HCT116 (cell line): Measurements from ENCODE around the gene VWC2L. TPM values are rescaled to one million over a fixed set of nuclear protein-coding genes. Genes with fewer than 3 reads are reported as not detected.

Experiments used
- ATAC-seq: fragments of 200-7000 bp; cut with Tn5 transposase; 2 replicates; pipeline ENCODE4 v1.9.1; 2020; ENCODE audit warnings: mild to moderate bottlenecking, moderate library complexity
- BruUV-seq: library from RNA; stranded (reverse); fragments of 400-500 nt; replicated peaks from 2 replicates; lab custom pipeline; 2021; lab: Mats Ljungman, UMichigan
- CTCF ChIA-PET: fragments of 300-600 bp; sonication (Branson Sonifier 250); formaldehyde crosslinking; loops from one replicate; lab custom pipeline; 2021; ENCODE audit warnings: antibody characterized with exemption; lab: Charles Lee
- POLR2A ChIA-PET: fragments of 300-600, 350-600 bp; sonication (Branson Sonifier 250); formaldehyde crosslinking; loops from one replicate; lab custom pipeline; 2021; ENCODE audit warnings: antibody characterized with exemption; lab: Charles Lee
- RAD21 ChIA-PET, 2 experiments: fragments of 300-600 bp; sonication (Branson Sonifier 250); formaldehyde crosslinking; loops; one replicate each; lab custom pipeline; 2023; ENCODE audit warnings: low total read pairs in 2 of 2; ENCODE audit not compliant: uncharacterized antibody in 2 of 2, unreplicated experiment in 2 of 2, low non-redundant PET in 1 of 2; lab: Charles Lee
- DNase-seq: peaks from one replicate; pipeline ENCODE4 v3.0.0-alpha.2; 2010; ENCODE audit warnings: low read depth, low spot score
- H2AFZ ChIP-seq: fragments of 200-600 bp; shearing (Covaris generic), sonication (generic); 2 replicates; pipeline ENCODE4 v1.6.1; 2017; ENCODE audit warnings: low read depth, mixed run types, mixed read lengths, antibody characterized with exemption, low read length; ENCODE audit not compliant: poor library complexity, severe bottlenecking
- H3K27ac ChIP-seq: 2 replicates; pipeline ENCODE4 v1.5.1; 2012; ENCODE audit warnings: low read depth, low read length
- H3K27me3 ChIP-seq: fragments of 200-600 bp; sonication (generic); 2 replicates; pipeline ENCODE4 v1.6.1; 2016; ENCODE audit warnings: mixed run types, low read length, mixed read lengths; ENCODE audit not compliant: insufficient read depth
- H3K36me3 ChIP-seq, 2 experiments: fragments of 200-500 bp in 1 of 2; fragments of 200-600 bp in 1 of 2; sonication (Bioruptor generic) in 1 of 2; sonication (generic) in 1 of 2; 2 replicates each; pipeline versions ENCODE4 v1.5.1 to v1.6.1; 2014 to 2016; ENCODE audit warnings: low read length in 2 of 2, inconsistent platforms in 1 of 2, mixed read lengths in 1 of 2, mixed run types in 1 of 2; ENCODE audit not compliant: insufficient read depth in 2 of 2, control insufficient read depth in 1 of 2
- H3K4me1 ChIP-seq, 2 experiments: fragments of 200-600 bp in 1 of 2; sonication (generic) in 1 of 2; 2 replicates each; pipeline versions ENCODE4 v1.5.1 to v1.6.1; 2012 to 2017; ENCODE audit warnings: low read length in 2 of 2, inconsistent platforms in 1 of 2, mild to moderate bottlenecking in 1 of 2, mixed read lengths in 1 of 2, mixed run types in 1 of 2, moderate library complexity in 1 of 2; ENCODE audit not compliant: insufficient read depth in 2 of 2, control insufficient read depth in 1 of 2
- H3K4me2 ChIP-seq: fragments of 200-600 bp; sonication (generic); 2 replicates; pipeline ENCODE4 v1.6.1; 2017; ENCODE audit warnings: mixed run types, low read length, mixed read lengths
- H3K4me3 ChIP-seq, 2 experiments: fragments of 200-600 bp in 1 of 2; sonication (generic) in 1 of 2; replicated peaks in 1 of 2; 2 replicates each; pipeline ENCODE4 v1.5.1; 2011 to 2016; ENCODE audit warnings: low read length in 2 of 2, control low read depth in 1 of 2, low read depth in 1 of 2, mild to moderate bottlenecking in 1 of 2, mixed read lengths in 1 of 2, mixed run types in 1 of 2
- H3K79me2 ChIP-seq: fragments of 200-600 bp; sonication (generic); 2 replicates; pipeline ENCODE4 v1.6.1; 2017; ENCODE audit warnings: mild to moderate bottlenecking, mixed run types, low read length, moderate library complexity, mixed read lengths; ENCODE audit not compliant: insufficient read depth
- H3K9ac ChIP-seq: fragments of 200-600 bp; sonication (generic); 2 replicates; pipeline ENCODE4 v1.6.1; 2016; ENCODE audit warnings: low read length, mixed read lengths
- H3K9me2 ChIP-seq: fragments of 200-600 bp; sonication (generic), shearing (Covaris generic); 2 replicates; pipeline ENCODE4 v1.6.1; 2017; ENCODE audit warnings: mixed run types, mild to moderate bottlenecking, moderate library complexity; ENCODE audit not compliant: insufficient read depth
- H3K9me3 ChIP-seq, 2 experiments: fragments of 200-500 bp in 1 of 2; fragments of 200-600 bp in 1 of 2; sonication (Bioruptor generic) in 1 of 2; sonication (generic) in 1 of 2; 2 replicates each; pipeline ENCODE4 v1.6.1; 2014 to 2017; ENCODE audit warnings: low read length in 2 of 2, mixed read lengths in 2 of 2, inconsistent platforms in 1 of 2, low read depth in 1 of 2, mild to moderate bottlenecking in 1 of 2, mixed run types in 1 of 2, moderate library complexity in 1 of 2; ENCODE audit not compliant: control insufficient read depth in 1 of 2, insufficient read depth in 1 of 2
- H4K20me1 ChIP-seq: fragments of 200-600 bp; sonication (generic), shearing (Covaris generic); 2 replicates; pipeline ENCODE4 v1.6.1; 2017; ENCODE audit warnings: mixed run types, mild to moderate bottlenecking, moderate library complexity; ENCODE audit not compliant: insufficient read depth
- CBX3 ChIP-seq: IDR thresholded peaks from 2 replicates; pipeline ENCODE4 v1.6.1; 2012; ENCODE audit warnings: low read depth
- EGR1 ChIP-seq: IDR thresholded peaks from 2 replicates; pipeline ENCODE4 v1.6.1; 2012; ENCODE audit warnings: low read depth
- FOSL1 ChIP-seq: IDR thresholded peaks from 2 replicates; pipeline ENCODE4 v1.6.1; 2012; ENCODE audit warnings: low read depth
- POLR2A ChIP-seq: IDR thresholded peaks from 2 replicates; pipeline ENCODE4 v1.7.0; 2011; ENCODE audit warnings: borderline replicate concordance; ENCODE audit not compliant: insufficient read depth, insufficient read length; ENCODE audit errors: extremely low read depth
- RAD21 ChIP-seq: IDR thresholded peaks from 2 replicates; pipeline ENCODE4 v1.6.1; 2012; ENCODE audit warnings: low read depth, mild to moderate bottlenecking
- SIN3A ChIP-seq: IDR thresholded peaks from 2 replicates; pipeline ENCODE4 v1.6.1; 2012; ENCODE audit warnings: low read depth
- ZNF274 ChIP-seq: fragments of 200-500 bp; sonication (Bioruptor generic); IDR thresholded peaks from 2 replicates; pipeline ENCODE4 v1.6.1; 2014; ENCODE audit warnings: mild to moderate bottlenecking, low read depth, low read length, inconsistent platforms
- intact Hi-C: fragments of 100-400 bp; cut with micrococcal nuclease; formaldehyde crosslinking; loops from 2 replicates; pipeline ENCODE4 v1.10.0; 2022
- total RNA-seq: library from RNA; stranded (reverse); gene quantifications from one replicate; pipeline ENCODE4 v1.2.1, GENCODE V29; 2021; ENCODE audit not compliant: unreplicated experiment
- TF ChIP-seq, protein P1 (sequence below): IDR thresholded peaks from 2 replicates; pipeline ENCODE4 v1.6.1; 2012
- TF ChIP-seq, protein P2 (sequence below), 3 experiments: fragments of 200-600 bp in 1 of 3; sonication (generic) in 1 of 3; IDR thresholded peaks in 2 of 3; conservative IDR thresholded peaks in 1 of 3; 2 replicates each; pipeline ENCODE4 v1.5.1; 2012 to 2017; ENCODE audit warnings: low read depth in 2 of 3, low read length in 2 of 3, antibody characterized with exemption in 1 of 3, borderline replicate concordance in 1 of 3, control low read depth in 1 of 3, mild to moderate bottlenecking in 1 of 3, mixed read lengths in 1 of 3, mixed run types in 1 of 3, moderate library complexity in 1 of 3; ENCODE audit not compliant: insufficient read depth in 1 of 3

VWC2L gene
- total RNA-seq, 1 experiment from 2014 or later, result not detected

DNA sequence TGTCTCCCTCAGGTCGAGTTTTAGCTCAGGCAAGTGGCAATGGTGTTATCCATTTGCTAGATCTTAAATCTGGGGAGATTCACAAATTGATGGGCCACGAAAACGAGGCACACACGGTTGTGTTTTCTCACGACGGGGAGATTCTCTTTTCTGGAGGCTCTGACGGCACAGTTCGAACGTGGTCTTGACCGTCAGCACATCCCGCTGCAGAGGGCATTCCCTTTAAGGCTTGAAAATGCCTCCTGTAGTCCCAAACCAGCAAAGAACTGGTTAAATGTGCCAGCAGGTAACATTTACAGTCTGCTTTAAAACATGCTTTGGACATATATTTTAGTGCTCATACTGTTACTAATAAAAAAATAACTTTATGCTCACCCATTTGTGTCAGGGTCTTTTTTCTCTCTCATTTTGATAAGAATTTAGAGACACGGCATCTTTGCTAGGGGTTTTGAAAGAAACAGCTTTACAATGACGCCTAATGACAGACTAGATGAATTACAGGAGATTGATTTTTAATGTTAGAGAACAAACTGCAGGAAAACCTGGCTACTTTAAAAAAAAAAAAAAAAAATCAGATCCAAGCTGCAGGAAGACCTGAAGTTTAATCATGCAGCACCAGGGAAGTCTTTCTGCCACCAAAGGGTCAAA is 602 bp upstream of the VWC2L start:
- CTCF ChIA-PET, result no interaction called here
- TF ChIP-seq POLR2A (no peak), CBX3 (no peak), SIN3A (no peak), EGR1 (no peak), FOSL1 (no peak), ZNF274 (no peak), RAD21 (0 out of 2 replicates have a peak, but pooled peaks have one; percentile 13)
- TF ChIP-seq, protein P1, sequence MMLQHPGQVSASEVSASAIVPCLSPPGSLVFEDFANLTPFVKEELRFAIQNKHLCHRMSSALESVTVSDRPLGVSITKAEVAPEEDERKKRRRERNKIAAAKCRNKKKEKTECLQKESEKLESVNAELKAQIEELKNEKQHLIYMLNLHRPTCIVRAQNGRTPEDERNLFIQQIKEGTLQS, result no peak
- TF ChIP-seq, protein P2, sequence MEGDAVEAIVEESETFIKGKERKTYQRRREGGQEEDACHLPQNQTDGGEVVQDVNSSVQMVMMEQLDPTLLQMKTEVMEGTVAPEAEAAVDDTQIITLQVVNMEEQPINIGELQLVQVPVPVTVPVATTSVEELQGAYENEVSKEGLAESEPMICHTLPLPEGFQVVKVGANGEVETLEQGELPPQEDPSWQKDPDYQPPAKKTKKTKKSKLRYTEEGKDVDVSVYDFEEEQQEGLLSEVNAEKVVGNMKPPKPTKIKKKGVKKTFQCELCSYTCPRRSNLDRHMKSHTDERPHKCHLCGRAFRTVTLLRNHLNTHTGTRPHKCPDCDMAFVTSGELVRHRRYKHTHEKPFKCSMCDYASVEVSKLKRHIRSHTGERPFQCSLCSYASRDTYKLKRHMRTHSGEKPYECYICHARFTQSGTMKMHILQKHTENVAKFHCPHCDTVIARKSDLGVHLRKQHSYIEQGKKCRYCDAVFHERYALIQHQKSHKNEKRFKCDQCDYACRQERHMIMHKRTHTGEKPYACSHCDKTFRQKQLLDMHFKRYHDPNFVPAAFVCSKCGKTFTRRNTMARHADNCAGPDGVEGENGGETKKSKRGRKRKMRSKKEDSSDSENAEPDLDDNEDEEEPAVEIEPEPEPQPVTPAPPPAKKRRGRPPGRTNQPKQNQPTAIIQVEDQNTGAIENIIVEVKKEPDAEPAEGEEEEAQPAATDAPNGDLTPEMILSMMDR (IDR thresholded peaks at IDR 0.05 in 2 of 3, conservative IDR thresholded peaks at IDR 0.05 in 1 of 3; ENCODE audit: borderline replicate concordance in 1 of 3, insufficient read depth in 1 of 3, low read depth in 2 of 3, low read length in 2 of 3), result no peak
- no peaks in the 10 kb centered on the region for H3K4me1 ChIP-seq

More for the DNA sequence above, 602 bp upstream of the VWC2L start:
- Histone ChIP-seq H3K27me3 (no peaks in the 10 kb centered on the region), H3K9ac (no peak overlapping the region), H2AFZ (no peak overlapping the region), H3K4me2 (no peak overlapping the region), H3K36me3 (no peaks in the 10 kb centered on the region), H3K4me3 (no peak overlapping the region), H3K79me2 (no peaks in the 10 kb centered on the region), H4K20me1 (no peaks in the 10 kb centered on the region; the same call in 1 of the 2 replicates), H3K27ac (no peak overlapping the region), H3K9me2 (no peaks in the 10 kb centered on the region), H3K9me3 (no peaks in the 10 kb centered on the region)
- ChIA-PET RAD21 (no interaction called here), POLR2A (no interaction called here)
- intact Hi-C loops, result no loop called here
- DNase-seq, result no peak
- no TSS peak for BruUV-seq
- ATAC-seq, result no peak
